SK-N-SH (cell line): ENCODE data around the gene PIP5K1B. TPM values are rescaled to one million over a fixed set of nuclear protein-coding genes. Genes with fewer than 3 reads are reported as not detected.

Experiments used
- CTCF ChIA-PET: fragments of 300-600, 350-600 bp; formaldehyde crosslinking; extraction: SDS; loops from one replicate; lab custom pipeline; 2021; lab: Yijun Ruan, JAX
- POLR2A ChIA-PET: fragments of 350-600 bp; sonication (Branson Sonifier 250); formaldehyde crosslinking; extraction: SDS; loops from one replicate; lab custom pipeline; 2020; ENCODE audit warnings: antibody characterized with exemption, inconsistent platforms; lab: Yijun Ruan, JAX
- DNase-seq: peaks from one replicate; pipeline ENCODE4 v3.0.0; 2012
- H2AFZ ChIP-seq: fragments of 200-600 bp; sonication (generic); 2 replicates; pipeline ENCODE4 v1.8.1; 2016; ENCODE audit warnings: antibody characterized with exemption, mild to moderate bottlenecking, low read depth
- H3F3A ChIP-seq: fragments of 200-600 bp; sonication (generic); replicated peaks from 2 replicates; pipeline ENCODE3; 2016; ENCODE audit warnings: antibody characterized with exemption, mild to moderate bottlenecking; ENCODE audit not compliant: insufficient read depth
- H3K27ac ChIP-seq, 2 experiments: fragments of 200-500 bp in 1 of 2; fragments of 200-600 bp in 1 of 2; sonication (Bioruptor generic) in 1 of 2; sonication (generic), shearing (Covaris generic) in 1 of 2; 2 replicates each; pipeline versions ENCODE4 v1.5.1 to v1.6.1; 2014 to 2016; ENCODE audit warnings: low read depth in 2 of 2, inconsistent platforms in 1 of 2, low read length in 1 of 2, mild to moderate bottlenecking in 1 of 2, mixed read lengths in 1 of 2
- H3K27me3 ChIP-seq: fragments of 200-600 bp; sonication (generic), shearing (Covaris generic); 2 replicates; pipeline ENCODE4 v1.6.1; 2016; ENCODE audit warnings: mixed run types; ENCODE audit not compliant: insufficient read depth
- H3K36me3 ChIP-seq, 2 experiments: fragments of 200-500 bp in 1 of 2; fragments of 200-600 bp in 1 of 2; sonication (Bioruptor generic) in 1 of 2; sonication (generic) in 1 of 2; replicated peaks in 1 of 2; 2 replicates each; pipeline versions ENCODE3 to v1.5.1; 2014 to 2016; ENCODE audit warnings: low read length in 1 of 2, mild to moderate bottlenecking in 1 of 2; ENCODE audit not compliant: insufficient read depth in 2 of 2, control insufficient read depth in 1 of 2
- H3K4me1 ChIP-seq, 2 experiments: fragments of 200-500 bp in 1 of 2; fragments of 200-600 bp in 1 of 2; sonication (Bioruptor generic) in 1 of 2; sonication (generic), shearing (Covaris generic) in 1 of 2; 2 replicates each; pipeline versions ENCODE4 v1.5.1 to v1.6.1; 2014 to 2016; ENCODE audit warnings: low read depth in 1 of 2, low read length in 1 of 2, mixed run types in 1 of 2; ENCODE audit not compliant: insufficient read depth in 2 of 2, control insufficient read depth in 1 of 2
- H3K4me2 ChIP-seq: fragments of 200-600 bp; sonication (generic), shearing (Covaris generic); 2 replicates; pipeline ENCODE4 v1.6.1; 2017; ENCODE audit warnings: mixed run types
- H3K4me3 ChIP-seq, 2 experiments: fragments of 200-500 bp in 1 of 2; fragments of 200-600 bp in 1 of 2; sonication (Bioruptor generic) in 1 of 2; sonication (generic), shearing (Covaris generic) in 1 of 2; 2 replicates each; pipeline versions ENCODE4 v1.5.1 to v1.8.1; 2014 to 2016; ENCODE audit warnings: low read depth in 2 of 2, inconsistent platforms in 1 of 2, low read length in 1 of 2, mild to moderate bottlenecking in 1 of 2, mixed read lengths in 1 of 2, moderate library complexity in 1 of 2
- H3K79me2 ChIP-seq: fragments of 200-600 bp; sonication (generic); 2 replicates; pipeline ENCODE4 v1.8.1; 2017; ENCODE audit warnings: mild to moderate bottlenecking; ENCODE audit not compliant: insufficient read depth
- H3K9ac ChIP-seq: fragments of 200-600 bp; sonication (generic); 2 replicates; pipeline ENCODE4 v1.6.1; 2017; ENCODE audit warnings: mixed run types
- H3K9me2 ChIP-seq: fragments of 200-600 bp; sonication (generic); 2 replicates; pipeline ENCODE4 v1.6.1; 2017; ENCODE audit warnings: mixed run types
- H3K9me3 ChIP-seq: fragments of 200-600 bp; sonication (generic); 2 replicates; pipeline ENCODE4 v1.6.1; 2017; ENCODE audit warnings: mixed run types, mild to moderate bottlenecking, moderate library complexity
- H4K20me1 ChIP-seq: fragments of 200-600 bp; sonication (generic); 2 replicates; pipeline ENCODE4 v1.6.1; 2017; ENCODE audit warnings: mild to moderate bottlenecking, mixed run types; ENCODE audit not compliant: insufficient read depth
- FOXM1 ChIP-seq: IDR thresholded peaks from 2 replicates; pipeline ENCODE4 v1.4.0; 2012; ENCODE audit warnings: low read depth, mild to moderate bottlenecking
- GABPA ChIP-seq: IDR thresholded peaks from 2 replicates; pipeline ENCODE4 v1.4.0; 2012; ENCODE audit warnings: low read depth, mild to moderate bottlenecking
- NFIC ChIP-seq: IDR thresholded peaks from 2 replicates; pipeline ENCODE4 v1.4.0; 2012; ENCODE audit warnings: borderline replicate concordance
- PBX3 ChIP-seq: IDR thresholded peaks from 2 replicates; pipeline ENCODE4; 2012
- REST ChIP-seq: IDR thresholded peaks from 2 replicates; pipeline ENCODE4 v1.6.1; 2012; ENCODE audit warnings: mild to moderate bottlenecking, low read depth, low read length, moderate library complexity
- RFX5 ChIP-seq: IDR thresholded peaks from 2 replicates; pipeline ENCODE4 v1.6.1; 2012; ENCODE audit warnings: mild to moderate bottlenecking, improper control_type of control experiment, low read length
- YY1 ChIP-seq: IDR thresholded peaks from 2 replicates; pipeline ENCODE4 v1.4.0; 2012; ENCODE audit warnings: low read depth, mild to moderate bottlenecking
- WGBS: methylation state at CpG from one replicate; pipeline ENCODE4 v1.1.6; 2017; ENCODE audit warnings: low lambda C conversion rate; 5-methylcytosine and 5-hydroxymethylcytosine counted together
- polyA plus RNA-seq, 3 experiments: library from polyadenylated mRNA; depleted of rRNA; stranded (reverse); fragments of >200 nt; gene quantifications; 2 replicates each; pipeline ENCODE4 v1.2.3, GENCODE V29; 2012
- TF ChIP-seq, protein P1 (sequence below): IDR thresholded peaks from 2 replicates; pipeline ENCODE4 v1.4.0; 2012; ENCODE audit warnings: low read depth, borderline replicate concordance
- TF ChIP-seq, protein P2 (sequence below): fragments of 150-350 bp; IDR thresholded peaks from 2 replicates; pipeline ENCODE4 v1.6.1; 2017; ENCODE audit warnings: antibody characterized with exemption, low read length, low read depth, borderline replicate concordance

PIP5K1B gene
- polyA plus RNA-seq, 1 of the 3 experiments (the other 2 are of a cell fraction), result not detected

DNA sequence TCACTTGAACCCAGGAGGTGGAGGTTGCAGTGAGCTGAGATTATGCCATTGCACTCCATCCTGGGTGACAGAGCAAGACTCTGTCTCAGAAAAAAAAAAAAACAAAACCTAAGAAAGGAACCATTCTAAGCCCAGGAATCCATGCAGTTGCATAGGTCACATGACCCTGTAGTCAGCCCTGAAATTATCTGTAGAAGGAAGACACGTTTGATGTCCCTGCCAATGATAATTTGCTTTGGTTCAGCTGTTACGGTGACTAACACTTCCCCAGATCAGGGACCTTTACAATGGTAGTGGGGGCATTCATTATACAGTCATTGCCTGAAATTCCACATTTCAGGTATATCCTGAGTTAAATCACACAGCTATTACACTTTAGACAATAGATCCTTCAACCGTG is 258.4 kb downstream of the PIP5K1B start:
- H3K4me3 ChIP-seq, result no peak overlapping the region
- H3K27me3 ChIP-seq, result peaks cover 13% of the 10 kb centered on the region; the same call in 1 of the 2 replicates
- POLR2A ChIA-PET, result no interaction called here
- no peak overlapping the region for H3K27ac ChIP-seq
- H3K4me1 ChIP-seq, result no peaks in the 10 kb centered on the region
- no peaks in the 10 kb centered on the region for H3F3A ChIP-seq
- H3K4me2 ChIP-seq, result no peak overlapping the region
- TF ChIP-seq NFIC, result no peak
- no peak for TF ChIP-seq PBX3
- TF ChIP-seq RFX5, result no peak
- TF ChIP-seq, protein P1, sequence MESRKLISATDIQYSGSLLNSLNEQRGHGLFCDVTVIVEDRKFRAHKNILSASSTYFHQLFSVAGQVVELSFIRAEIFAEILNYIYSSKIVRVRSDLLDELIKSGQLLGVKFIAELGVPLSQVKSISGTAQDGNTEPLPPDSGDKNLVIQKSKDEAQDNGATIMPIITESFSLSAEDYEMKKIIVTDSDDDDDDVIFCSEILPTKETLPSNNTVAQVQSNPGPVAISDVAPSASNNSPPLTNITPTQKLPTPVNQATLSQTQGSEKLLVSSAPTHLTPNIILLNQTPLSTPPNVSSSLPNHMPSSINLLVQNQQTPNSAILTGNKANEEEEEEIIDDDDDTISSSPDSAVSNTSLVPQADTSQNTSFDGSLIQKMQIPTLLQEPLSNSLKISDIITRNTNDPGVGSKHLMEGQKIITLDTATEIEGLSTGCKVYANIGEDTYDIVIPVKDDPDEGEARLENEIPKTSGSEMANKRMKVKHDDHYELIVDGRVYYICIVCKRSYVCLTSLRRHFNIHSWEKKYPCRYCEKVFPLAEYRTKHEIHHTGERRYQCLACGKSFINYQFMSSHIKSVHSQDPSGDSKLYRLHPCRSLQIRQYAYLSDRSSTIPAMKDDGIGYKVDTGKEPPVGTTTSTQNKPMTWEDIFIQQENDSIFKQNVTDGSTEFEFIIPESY, result no peak
- TF ChIP-seq, protein P2, sequence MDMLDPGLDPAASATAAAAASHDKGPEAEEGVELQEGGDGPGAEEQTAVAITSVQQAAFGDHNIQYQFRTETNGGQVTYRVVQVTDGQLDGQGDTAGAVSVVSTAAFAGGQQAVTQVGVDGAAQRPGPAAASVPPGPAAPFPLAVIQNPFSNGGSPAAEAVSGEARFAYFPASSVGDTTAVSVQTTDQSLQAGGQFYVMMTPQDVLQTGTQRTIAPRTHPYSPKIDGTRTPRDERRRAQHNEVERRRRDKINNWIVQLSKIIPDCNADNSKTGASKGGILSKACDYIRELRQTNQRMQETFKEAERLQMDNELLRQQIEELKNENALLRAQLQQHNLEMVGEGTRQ, result no peak
- TF ChIP-seq GABPA, result no peak
- TF ChIP-seq YY1, result no peak
- no peaks in the 10 kb centered on the region for H3K9me2 ChIP-seq
- H3K36me3 ChIP-seq, result no peaks in the 10 kb centered on the region
- H2AFZ ChIP-seq, result no peak overlapping the region
- no peaks in the 10 kb centered on the region for H4K20me1 ChIP-seq
- no peaks in the 10 kb centered on the region for H3K9me3 ChIP-seq
- CTCF ChIA-PET, result interaction anchor here (0.9 kb wide), 1 partner anchor 230 kb away, joined by 3 read pairs; no protein-coding TSS in a partner anchor
- no peak overlapping the region for H3K9ac ChIP-seq
- WGBS, result 8% methylated on average over 3 of the region's 3 CpGs
- H3K79me2 ChIP-seq, result no peaks in the 10 kb centered on the region
- DNase-seq, result no peak

- WGBS, result 2% methylated on average over 3 of the region's 3 CpGs
- CTCF ChIA-PET, result interaction anchor here (0.8 to 0.9 kb wide), 2 partner anchors 35 to 229 kb away, joined by 3 read pairs; no protein-coding TSS in a partner anchor
Observed at GRCh38 chr9:68964102-68964541, 259.1 kb downstream of the PIP5K1B start.

More at GRCh38 chr9:68964102-68964541, 259.1 kb downstream of the PIP5K1B start:
- no peak overlapping the region for H3K27ac ChIP-seq
- no peak overlapping the region for H3K4me2 ChIP-seq
- no peaks in the 10 kb centered on the region for H3K79me2 ChIP-seq
- H4K20me1 ChIP-seq, result no peaks in the 10 kb centered on the region
- no peak overlapping the region for H2AFZ ChIP-seq
- no peak for DNase-seq
- no peaks in the 10 kb centered on the region for H3F3A ChIP-seq
- POLR2A ChIA-PET, result no interaction called here
- TF ChIP-seq FOXM1, result no peak
- no peak for TF ChIP-seq REST
- TF ChIP-seq, all 33 proteins: peak for 0
- Histone ChIP-seq H3K36me3 (no peaks in the 10 kb centered on the region), H3K9me3 (no peaks in the 10 kb centered on the region), H3K9me2 (no peaks in the 10 kb centered on the region), H3K4me1 (no peaks in the 10 kb centered on the region), H3K4me3 (no peak overlapping the region), H3K27me3 (peaks cover 13% of the 10 kb centered on the region; the same call in 1 of the 2 replicates), H3K9ac (no peak overlapping the region)
